Hypothalamus (tissue), 51 donors: ENCODE data around the gene RABEP1.

Experiments used
- DNase-seq, 51 donors: peaks; one replicate each; lab custom pipeline; 2025; lab: John Stamatoyannopoulos, UW

The RABEP1 gene

DNA sequence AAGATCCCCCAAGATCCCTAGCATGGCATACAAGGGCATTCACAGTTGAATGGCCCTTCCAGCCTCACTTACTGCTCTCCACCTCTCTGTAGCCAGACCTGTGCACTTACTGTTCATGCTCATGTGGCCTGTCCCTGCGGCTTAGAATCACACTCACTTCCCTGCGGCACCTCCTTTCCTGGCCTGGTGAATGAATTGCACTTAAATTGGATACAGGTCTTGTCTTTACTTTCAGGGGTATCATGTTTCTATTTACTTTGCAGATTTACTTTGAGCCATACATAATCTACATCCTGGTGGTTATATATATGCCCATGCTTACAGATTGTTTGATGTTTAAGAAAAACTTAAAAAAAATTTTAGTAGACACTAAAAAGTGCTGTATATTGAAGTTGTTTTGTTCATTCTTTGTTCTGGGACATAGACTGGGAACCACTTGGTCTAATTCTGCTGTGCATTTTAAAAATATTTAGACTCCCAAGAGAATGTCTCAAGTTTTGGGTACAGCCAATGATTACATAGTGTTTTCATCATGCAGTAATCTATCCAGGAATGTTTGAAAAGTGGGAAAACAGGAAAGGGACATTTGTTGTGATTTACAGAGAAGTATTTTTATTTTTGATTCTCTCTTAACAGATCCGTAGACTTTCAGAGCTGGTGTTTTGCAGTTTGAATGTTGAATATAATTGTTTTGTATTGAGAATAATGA is 73.5 kb downstream of the RABEP1 start:
- DNase-seq: no peak

DNA sequence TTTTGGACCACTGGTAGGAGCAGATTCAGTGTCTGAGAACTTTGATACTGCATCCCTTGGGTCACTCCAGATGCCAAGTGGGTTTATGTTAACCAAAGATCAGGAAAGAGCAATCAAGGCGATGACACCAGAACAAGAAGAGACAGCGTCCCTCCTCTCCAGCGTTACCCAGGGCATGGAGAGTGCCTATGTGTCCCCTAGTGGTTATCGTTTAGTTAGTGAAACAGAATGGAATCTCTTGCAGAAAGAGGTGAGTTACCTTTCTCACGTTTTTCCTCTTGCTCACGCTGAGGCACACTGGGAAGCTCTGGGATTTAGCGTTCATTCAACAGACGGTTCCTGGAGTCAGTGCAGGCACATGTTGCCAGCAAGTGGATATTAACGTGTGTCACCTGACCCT is 79.3 kb downstream of the RABEP1 start:
- no peak for DNase-seq

DNA sequence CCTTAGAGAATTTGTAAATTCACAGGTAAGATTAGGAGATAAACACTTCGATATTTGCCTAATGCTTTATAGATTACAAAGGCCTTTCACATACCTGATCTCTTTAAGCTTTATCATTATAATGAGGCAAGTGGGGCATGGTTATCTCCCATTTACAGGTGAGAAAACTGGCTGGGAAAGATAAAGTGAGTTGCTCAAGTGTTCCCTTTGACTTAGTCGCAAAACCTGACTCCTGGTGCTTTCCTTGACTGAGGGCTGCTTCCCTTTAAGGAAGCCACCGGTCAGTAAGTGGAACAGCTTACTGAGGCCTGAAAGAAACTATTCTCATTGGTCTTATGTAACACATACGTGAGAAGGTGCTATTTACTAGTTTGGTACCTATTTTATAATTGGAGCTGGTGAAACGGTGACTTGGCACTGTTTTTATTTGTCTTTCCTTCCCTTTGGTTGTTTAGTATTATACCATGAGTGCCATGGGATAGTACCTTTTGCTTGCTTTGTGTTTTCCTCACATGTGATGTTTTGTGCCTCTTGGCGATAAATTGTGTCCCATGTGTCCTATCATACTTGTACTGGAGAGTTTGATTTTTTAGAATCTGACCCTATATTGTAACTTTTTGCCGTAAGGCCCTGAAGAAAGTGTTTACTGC is 80.2 kb downstream of the RABEP1 start:
- DNase-seq: no peak

GRCh38 chr17:5364156-5364555 is 82.1 kb downstream of the RABEP1 start:
- DNase-seq: no peak

DNA sequence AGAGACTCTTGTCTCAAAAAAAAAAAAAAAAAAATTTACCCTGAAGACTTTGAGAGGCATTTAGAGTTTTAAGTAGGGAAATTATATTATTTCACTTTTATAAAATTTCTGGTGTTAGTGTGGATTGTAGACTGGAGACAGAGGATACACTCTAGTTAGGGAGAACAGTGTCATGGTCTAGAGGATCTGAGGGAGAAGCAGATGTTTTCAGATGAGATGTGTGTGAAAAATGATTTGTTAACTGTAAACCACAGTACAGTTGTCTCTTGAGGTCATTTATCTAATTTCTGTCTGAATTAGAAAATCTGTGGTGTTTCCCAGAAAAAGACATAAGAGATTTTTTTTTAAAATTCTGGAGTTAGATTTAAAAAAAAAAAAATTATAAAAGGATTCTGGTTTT is 82.6 kb downstream of the RABEP1 start:
- no peak for DNase-seq

- no peak for DNase-seq
These were observed 83.7 kb downstream of the RABEP1 start for GRCh38 chr17:5365831-5366230.

GRCh38 chr17:5370411-5370810 is 88.3 kb downstream of the RABEP1 start:
- DNase-seq: no peak

DNA sequence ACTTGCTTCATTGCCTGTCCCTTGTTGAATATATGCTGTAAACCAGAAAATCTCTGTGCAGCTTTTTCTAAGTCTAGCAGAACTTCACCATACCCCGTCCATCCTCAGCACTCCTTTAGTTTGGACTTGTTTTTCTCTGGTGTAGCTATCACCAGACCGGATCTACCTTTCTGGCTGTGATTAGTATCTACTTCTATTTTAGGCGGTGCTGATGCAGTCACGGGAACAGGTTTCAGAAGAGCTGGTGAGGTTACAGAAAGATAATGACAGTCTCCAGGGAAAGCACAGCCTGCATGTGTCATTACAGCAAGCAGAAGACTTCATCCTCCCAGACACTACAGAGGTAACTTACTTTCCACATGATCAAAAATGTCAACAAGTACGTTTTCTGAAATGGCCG is 91.0 kb downstream of the RABEP1 start:
- DNase-seq: peak in 5 of 51 donors; percentile 4 to 27 (median 6)

- no peak for DNase-seq
These were observed 96.6 kb downstream of the RABEP1 start for GRCh38 chr17:5378566-5379207.

DNA sequence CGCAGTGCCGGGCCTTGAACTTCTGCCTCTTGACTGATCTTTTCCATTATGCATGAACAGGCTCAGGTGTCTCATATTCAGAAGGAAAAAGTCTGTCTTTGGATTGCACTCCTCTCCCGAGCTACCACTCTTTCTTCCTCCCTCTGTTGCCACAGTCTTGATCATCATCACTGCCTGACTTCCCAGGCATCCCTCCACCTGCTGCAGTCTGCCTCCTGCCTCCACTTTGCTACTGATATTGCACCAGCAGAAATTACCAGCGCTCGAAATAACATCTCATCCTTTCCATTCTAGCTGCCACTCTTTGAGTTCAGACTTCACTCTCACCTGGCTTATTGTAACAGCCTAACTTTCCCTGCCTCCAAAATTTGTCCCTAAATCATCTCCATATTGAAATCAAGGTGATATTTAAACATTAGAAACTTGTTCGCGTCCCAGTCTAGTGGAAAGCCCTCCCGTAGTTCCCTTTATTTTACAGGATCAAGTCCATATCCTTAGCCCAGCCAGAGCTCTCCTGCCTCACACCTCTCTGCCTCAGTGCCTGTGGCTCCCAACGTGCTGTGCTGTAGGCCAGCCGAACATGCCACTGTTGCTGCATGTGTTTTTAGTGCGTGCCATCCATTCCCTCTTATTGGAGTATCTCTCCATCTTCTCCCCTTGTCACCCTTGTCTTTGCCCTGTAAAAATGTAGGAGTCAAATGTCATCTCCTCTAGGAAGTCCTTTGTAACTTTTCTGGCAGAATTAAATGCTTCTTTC is 97.4 kb downstream of the RABEP1 start:
- no peak for DNase-seq

- no peak for DNase-seq
These were observed 98.5 kb downstream of the RABEP1 start for GRCh38 chr17:5380491-5381135.

GRCh38 chr17:5381542-5381941 is 99.5 kb downstream of the RABEP1 start:
- peak in 1 of 51 donors; percentile 50 for DNase-seq

GRCh38 chr17:5391678-5392077 is 109.6 kb downstream of the RABEP1 start:
- no peak for DNase-seq

GRCh38 chr17:5396612-5397011 is 114.5 kb downstream of the RABEP1 start:
- DNase-seq: no peak

DNA sequence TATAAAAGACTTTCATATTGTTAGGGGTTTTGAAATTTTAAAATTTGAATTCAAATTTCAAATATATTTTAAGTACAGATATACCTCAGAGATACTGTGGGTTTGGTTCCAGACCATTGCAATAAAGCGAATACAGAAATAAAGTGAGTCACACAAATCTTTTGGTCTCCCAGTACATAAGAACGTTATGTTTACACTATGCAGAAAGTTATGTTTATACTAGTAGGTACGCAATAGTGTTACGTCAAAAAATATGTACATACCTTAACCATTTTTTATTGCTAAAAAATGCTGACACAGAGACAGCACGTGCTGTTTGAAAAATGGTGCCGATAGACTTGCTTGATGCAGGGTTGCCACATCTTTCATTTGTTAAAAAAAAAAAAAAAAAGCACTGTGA is 117.7 kb downstream of the RABEP1 start:
- DNase-seq: no peak

DNA sequence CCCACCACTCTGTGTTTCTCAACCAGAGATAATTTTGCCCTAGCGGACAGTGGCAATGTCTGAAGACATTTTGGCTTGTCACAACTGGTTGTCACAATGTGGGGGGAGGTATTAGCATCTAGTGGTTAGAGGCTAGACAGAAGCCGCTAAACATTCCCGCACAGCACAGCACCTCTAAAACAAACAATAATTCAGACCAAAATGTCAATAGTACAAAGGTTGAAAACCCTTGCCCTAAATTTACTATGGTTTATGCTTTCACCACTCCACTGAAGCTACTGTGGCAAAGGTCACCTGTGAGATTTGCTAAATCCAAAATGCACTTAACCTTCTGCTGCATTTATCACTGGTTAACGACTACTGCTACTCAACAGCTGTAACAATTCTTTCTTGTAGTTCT is 123.3 kb downstream of the RABEP1 start:
- no peak for DNase-seq

- DNase-seq: no peak
These were observed 126.1 kb downstream of the RABEP1 start for GRCh38 chr17:5408186-5408585.

DNA sequence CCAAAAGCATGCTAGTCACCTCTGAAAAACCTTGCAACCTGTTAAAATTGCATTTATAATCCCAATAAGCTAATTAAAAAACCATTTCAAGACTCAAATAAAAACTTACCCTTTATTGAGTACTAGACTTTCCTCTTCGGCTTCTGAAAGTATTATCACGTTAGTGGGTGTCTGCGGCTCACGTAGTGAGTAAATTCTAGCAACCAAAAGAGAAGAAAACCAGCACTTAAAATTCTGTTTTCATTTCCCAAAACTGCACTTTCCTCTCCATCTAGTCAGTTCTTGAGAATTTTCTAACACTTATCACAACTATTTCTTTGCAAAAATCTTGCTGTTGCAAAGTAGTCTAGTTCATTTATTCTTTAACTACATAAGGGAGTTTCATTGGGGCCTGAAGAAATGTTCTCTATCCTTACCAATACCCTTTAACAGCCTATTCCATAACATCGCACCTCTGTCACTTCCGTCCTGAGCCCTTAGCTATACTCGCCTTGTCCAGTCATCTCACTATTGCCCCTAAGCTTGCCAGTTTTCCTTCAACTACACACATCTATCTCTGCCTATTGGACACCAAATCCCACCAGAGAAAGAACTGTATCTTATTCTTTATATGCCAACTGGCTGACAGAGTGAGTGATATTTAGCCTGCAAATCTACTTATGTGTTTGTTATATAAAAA is 128.6 kb downstream of the RABEP1 start:
- no peak for DNase-seq

DNA sequence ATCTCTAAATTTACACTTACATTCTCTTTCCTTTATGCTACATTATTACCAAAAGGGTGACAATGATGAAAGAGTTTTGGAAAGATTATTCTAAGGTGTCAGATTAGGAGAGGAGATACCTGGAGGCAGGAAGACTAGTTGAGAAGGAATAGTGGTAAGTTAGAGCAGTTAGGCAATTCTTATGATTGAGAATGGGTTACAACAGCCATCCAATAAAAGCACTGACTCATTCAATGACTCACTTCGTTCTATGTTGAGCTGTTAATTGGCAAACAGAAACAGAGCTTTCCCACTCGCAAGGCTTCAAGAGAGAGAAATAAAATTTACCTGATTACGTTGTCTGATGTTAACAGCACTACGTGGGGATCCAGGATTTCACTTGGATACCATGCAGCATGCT is 131.6 kb downstream of the RABEP1 start:
- DNase-seq: peak in 1 of 51 donors; percentile 18

GRCh38 chr17:5416901-5417300 is 134.8 kb downstream of the RABEP1 start:
- no peak for DNase-seq
